H7 (cell line): ENCODE measurements around the gene ANK2. TPM values are rescaled to one million over a fixed set of nuclear protein-coding genes. Genes with fewer than 3 reads are reported as not detected.
"Not testable (repeated sequence)": the region's sequence is repeated elsewhere in the genome, so short reads cannot be mapped to it uniquely, and the experiment has no call there.

Experiments
- DNase-seq: peaks from one replicate; pipeline ENCODE4 v3.0.0; 2012
- H3K27me3 ChIP-seq: 2 replicates; pipeline ENCODE4 v1.6.0; 2011; ENCODE audit warnings: mild to moderate bottlenecking, low read length; ENCODE audit not compliant: control insufficient read depth, insufficient read depth
- H3K36me3 ChIP-seq: replicated peaks from 2 replicates; pipeline ENCODE4 v1.5.1; 2011; ENCODE audit warnings: low read length; ENCODE audit not compliant: control insufficient read depth, insufficient read depth
- H3K4me3 ChIP-seq: 2 replicates; pipeline ENCODE4 v1.5.1; 2011; ENCODE audit warnings: low read depth, mild to moderate bottlenecking, control low read depth, low read length, moderate library complexity; ENCODE audit not compliant: insufficient read depth
- total RNA-seq: library from RNA; depleted of rRNA; stranded (reverse); fragments of >200 nt; shearing (Covaris generic); gene quantifications from 2 replicates; pipeline ENCODE4 v1.2.3, GENCODE V29; 2014

The ANK2 gene
- total RNA-seq, 1 experiment from 2014 or later: 13.3 TPM

DNA sequence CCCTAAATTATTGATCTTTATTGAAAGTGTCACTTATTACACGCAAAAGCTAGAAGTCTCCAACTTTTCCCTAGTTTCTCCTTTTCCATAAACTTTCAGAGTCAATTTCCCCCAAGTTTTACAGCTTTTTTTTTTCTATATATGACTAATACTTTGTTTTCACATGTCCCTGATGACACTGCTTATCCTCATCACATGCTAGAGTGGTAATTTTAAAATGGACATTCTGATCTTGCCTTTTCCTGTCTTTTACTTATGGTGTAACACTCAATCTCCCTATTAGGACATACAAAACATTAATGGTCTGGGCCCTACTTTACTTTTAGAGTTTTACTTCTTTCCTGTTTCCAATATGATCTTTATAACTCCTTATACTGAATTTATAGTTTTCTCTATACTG is 112.6 kb downstream of the ANK2 start:
- Histone ChIP-seq H3K4me3 (no peak overlapping the region), H3K36me3 (no peaks in the 10 kb centered on the region), H3K27me3 (no peaks in the 10 kb centered on the region)
- no peak for DNase-seq

DNA sequence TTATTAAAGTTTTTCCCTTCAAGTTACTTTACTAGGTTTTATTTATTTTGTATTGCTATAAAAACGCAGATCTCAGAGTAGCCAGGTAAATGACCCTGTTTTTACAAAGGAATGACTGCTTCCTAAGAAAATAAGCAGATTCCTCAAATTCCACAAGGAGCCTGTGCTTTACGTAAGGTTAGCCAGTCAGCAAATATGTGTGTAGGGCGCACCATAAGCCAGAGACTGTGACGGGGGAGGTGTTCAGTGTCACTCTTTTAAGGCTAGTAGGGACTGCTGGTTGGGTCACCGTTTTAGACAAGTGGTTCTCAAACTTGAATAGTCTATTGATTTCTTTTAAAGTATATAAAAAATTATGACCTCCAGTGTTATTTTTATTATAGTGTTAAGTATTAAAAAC is 119.9 kb downstream of the ANK2 start:
- Histone ChIP-seq H3K36me3 (no peaks in the 10 kb centered on the region), H3K4me3 (no peak overlapping the region), H3K27me3 (no peaks in the 10 kb centered on the region)
- DNase-seq: peak; percentile 22

DNA sequence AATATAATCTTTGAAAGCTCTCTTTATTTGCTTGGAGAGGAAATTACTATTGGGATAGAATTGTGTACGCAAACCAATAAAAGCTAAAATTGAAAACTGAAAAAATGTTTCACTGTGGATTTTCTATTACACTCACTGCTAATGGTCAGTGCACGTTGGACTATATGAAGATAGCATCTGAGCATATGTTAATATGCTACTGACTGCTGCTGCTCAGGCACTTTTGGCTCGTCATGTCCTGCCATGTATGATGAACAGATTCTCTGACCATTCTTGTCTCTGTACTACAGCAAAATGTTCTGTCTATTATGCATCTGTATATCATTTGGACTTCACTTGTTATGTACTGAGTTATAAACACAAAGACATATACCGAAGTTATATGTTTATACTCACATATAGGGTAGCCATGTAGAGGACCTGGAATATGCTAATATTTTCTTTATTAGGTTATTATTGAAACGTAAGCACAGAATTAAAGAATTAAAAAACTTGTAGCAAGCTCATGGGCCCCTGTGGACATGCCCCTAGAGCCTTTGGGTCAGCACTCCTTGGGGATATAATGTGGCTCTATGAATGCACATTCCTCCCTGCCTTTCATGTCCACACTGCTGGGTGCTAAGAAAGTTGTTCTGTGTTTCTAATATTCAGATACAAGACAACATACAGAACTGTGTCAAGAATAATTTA is 120.8 kb downstream of the ANK2 start:
- H3K4me3 ChIP-seq: no peak overlapping the region
- no peaks in the 10 kb centered on the region for H3K36me3 ChIP-seq
- no peak for DNase-seq
- no peaks in the 10 kb centered on the region for H3K27me3 ChIP-seq

DNA sequence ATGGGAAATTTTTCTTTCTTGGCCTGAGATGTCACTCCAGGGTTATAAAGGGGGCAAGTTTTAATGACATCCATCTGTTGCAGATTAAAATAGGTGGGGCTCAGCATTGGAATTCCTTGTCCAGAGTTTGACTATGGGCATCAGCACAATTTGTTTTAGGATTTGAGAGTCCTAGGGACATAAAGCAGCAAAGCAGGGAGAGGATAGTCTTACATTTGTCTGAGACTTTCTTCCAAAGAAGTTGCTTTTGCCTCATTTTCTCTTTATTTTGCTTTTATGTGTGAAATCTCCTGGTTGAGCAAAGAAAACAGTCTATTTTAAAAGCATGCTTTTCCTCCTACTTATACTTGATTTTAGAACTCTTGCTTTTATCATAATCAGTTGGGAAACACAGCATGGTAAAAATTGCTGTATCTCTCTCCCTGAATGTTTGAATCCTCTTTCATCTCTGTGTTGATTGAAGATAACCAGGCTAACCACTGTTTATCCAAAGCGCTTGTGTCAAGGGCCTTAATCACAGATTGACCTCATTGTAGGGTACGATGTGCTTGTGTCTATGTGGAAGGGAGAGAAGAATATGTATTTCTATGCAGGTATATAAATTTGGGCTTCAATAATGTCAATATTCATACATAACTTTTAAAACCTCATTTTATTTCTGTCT is 121.5 kb downstream of the ANK2 start:
- no peaks in the 10 kb centered on the region for H3K27me3 ChIP-seq
- H3K4me3 ChIP-seq: no peak overlapping the region
- H3K36me3 ChIP-seq: no peaks in the 10 kb centered on the region
- DNase-seq: no peak

DNA sequence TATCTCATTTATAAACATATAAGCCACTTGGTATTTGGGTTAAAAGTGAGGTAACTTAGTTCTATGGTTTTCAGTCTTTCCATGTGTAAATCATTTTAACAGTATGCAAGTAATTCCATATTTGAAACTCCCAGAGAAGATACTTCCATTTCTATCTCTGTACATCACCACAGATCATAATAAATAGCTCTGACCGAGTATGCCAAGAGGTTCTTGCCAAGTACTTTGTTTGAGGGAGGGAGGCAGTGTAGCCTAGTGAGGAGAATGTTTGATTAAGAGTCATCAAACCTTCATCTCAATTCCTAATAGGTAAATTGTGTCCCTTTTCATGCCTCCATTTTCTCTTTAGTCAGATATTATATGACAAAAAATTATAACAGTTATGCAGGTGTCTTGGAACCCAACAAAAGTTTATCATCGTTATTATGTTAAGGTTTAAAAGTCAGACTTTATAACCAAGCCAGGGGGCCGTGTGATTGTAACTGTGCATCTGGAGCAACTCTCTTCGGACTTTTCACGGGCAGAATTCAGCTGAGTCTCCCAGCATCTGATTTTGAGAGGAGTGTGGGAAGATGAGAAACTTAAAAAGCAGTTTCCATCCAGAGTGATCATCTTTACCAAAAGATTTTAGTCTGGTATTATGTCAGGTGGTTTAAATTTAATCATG is 123.8 kb downstream of the ANK2 start:
- no peaks in the 10 kb centered on the region for H3K36me3 ChIP-seq
- DNase-seq: no peak
- no peaks in the 10 kb centered on the region for H3K27me3 ChIP-seq
- no peak overlapping the region for H3K4me3 ChIP-seq

DNA sequence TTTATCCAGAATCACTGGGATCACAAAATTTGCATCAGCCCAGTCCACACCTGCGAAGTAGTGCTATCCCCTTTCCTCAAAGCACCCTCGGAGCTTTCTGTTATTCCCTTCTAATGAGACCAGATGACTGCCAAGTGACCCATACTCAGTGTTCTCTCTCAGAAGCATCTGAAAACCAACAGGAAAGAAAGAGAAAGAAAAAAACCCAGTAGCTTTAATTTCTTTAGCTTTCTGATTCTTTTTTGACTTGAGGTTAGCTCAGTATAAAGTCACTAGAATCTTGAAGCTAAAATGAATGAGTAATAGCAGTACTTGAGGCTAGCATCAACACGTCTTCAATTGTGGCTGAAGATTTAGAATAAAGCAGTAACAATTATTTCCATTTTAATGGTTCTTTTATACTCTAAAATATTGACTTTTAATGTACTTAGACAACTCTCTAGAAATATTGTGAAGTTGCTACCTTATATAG is 124.4 kb downstream of the ANK2 start:
- no peak for DNase-seq
- Histone ChIP-seq H3K27me3 (no peaks in the 10 kb centered on the region), H3K4me3 (no peak overlapping the region), H3K36me3 (no peaks in the 10 kb centered on the region)

DNA sequence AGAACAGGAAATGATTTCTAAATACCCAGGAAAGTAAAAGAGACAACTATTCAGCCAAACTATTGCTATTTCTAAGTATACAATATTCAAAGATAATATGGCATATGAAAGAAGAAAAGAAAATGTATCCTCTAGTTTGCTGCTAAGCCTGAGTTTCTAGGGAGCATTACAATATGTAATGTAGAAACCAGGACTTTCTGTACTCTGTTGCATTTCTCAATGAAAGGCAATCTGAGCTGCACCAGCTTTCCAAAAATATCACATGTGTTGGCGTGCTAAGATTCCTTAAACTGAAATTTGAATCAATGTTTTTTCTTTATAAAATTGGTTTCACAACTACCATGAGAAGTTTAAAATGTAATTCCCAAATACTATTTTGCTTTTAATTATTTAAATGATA is 129.6 kb downstream of the ANK2 start:
- no peak for DNase-seq
- H3K27me3 ChIP-seq: no peaks in the 10 kb centered on the region
- no peak overlapping the region for H3K4me3 ChIP-seq
- no peaks in the 10 kb centered on the region for H3K36me3 ChIP-seq

DNA sequence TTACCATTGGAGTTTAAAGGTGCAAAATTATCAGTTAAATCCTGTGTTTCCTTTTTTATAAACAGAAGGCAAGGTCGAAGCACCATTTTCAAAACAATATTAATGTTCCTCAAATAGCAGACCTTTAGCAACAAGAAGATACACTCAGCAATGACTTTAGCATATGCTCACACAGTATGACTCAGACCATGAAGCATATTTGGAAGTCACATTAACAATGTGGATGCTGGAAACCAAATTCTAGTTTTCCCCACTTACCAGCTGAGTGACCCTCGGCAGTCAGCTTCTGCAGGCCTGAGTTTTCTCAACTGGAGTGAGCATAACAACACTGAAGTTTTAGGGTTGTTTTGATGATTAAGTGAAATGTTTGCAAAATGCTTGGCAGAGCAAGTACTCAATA is 130.5 kb downstream of the ANK2 start:
- Histone ChIP-seq H3K27me3 (no peaks in the 10 kb centered on the region), H3K4me3 (no peak overlapping the region), H3K36me3 (no peaks in the 10 kb centered on the region)
- DNase-seq: no peak

DNA sequence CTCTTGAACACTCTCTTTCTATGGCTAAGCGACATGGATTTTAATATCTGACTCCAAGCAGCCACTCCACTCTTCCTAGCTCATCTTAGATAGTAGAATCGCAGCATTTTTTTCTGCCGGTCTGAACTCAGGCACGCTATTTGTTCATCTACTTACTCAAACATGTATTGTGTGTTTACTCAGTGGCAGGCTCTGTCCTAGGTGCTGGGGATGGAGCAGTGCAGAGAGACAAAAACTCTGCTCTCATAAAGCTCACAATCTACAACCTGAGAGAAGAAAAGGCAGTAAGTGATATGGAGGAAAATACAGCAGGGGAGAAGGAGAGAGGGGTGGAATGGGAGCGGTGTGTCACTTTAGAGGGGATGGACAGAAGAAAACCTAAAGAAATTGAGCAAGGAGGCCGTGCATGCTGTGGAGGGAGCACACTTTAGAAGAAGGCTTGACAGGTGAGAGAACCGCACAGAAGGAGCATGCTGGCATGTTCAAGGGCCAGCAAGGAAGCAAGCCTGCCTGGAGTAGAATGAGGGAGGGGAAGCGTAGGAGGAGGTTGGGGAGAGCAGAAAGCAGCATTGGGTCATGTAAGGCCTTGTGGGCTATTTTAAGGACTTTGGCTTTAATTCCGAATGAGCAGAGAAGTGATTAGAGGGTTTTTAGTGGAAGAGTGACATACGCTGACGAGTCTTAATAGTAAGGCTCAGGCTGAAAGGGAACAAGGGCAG is 132.0 kb downstream of the ANK2 start:
- no peak for DNase-seq
- Histone ChIP-seq H3K27me3 (no peaks in the 10 kb centered on the region), H3K36me3 (no peaks in the 10 kb centered on the region), H3K4me3 (no peak overlapping the region)

DNA sequence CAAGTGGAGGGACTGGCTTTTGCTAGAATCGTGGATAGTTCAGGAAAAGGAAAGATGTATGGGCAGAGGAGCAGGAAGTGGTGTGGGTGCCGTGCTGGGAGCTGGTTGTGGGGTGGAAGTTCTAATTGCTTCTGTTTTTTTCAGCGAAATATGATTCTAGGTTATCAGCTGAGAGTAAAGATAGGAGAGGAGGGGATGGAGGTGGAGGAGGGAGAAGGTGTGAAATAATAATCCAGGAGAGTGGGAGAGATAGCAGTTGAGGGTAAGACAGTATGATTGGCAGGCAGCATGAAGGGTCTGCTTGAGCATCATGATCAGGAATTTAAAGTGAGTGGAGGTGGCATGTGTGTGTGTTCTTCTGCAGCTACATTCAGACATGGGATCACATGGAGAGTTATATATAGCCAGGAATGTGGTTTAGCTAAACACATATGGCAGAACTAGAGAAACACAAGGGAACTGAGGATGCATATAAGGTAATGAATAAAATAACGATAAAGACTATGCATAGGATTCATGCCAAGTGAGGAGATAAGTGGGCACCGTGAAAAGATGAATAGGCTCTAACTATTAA is 133.7 kb downstream of the ANK2 start:
- Histone ChIP-seq H3K36me3 (no peaks in the 10 kb centered on the region), H3K4me3 (no peak overlapping the region)
- DNase-seq: no peak

DNA sequence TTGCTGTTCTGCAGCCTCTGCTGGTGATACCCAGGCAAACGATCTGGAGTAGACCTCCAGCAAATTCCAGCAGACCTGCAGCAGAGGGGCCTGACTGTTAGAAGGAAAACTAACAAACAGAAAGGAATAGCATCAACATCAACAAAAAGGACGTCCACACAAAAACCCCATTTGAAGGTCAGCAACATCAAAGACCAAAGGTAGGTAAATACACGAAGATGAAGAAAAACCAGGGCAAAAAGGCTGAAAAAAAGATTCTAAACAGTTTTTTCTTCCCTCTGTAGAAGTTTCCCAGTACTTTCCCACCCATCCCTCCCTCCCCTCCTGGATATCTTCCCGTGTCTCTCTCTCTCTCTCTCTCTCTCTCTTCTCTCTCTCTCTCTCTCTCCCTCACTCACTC is 136.8 kb downstream of the ANK2 start:
- H3K36me3 ChIP-seq, H3K27me3 ChIP-seq, DNase-seq, H3K4me3 ChIP-seq: not testable (repeated sequence)

More for the DNA sequence above, 133.7 kb downstream of the ANK2 start:
- H3K27me3 ChIP-seq: no peaks in the 10 kb centered on the region

DNA sequence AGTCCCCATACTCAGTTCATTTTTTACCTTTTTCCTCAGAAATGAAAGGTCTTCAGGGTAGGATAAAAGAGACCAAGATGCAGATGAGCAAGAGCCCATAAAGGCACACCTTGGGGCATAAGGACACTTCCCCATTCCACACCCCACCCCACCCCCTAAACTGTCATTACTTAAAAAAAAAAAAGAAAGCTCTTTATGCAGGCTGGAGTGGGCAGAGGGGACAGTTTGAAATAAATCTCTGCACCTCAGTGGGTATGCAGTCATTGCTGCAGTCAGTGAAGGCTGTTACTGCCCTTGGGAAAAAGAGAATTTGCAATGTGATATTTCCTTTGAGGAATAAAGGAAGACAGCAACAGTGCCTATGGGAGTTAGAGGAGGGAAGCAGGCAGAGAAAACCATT is 137.5 kb downstream of the ANK2 start:
- no peak overlapping the region for H3K4me3 ChIP-seq
- no peak for DNase-seq
- no peaks in the 10 kb centered on the region for H3K27me3 ChIP-seq
- H3K36me3 ChIP-seq: no peaks in the 10 kb centered on the region

DNA sequence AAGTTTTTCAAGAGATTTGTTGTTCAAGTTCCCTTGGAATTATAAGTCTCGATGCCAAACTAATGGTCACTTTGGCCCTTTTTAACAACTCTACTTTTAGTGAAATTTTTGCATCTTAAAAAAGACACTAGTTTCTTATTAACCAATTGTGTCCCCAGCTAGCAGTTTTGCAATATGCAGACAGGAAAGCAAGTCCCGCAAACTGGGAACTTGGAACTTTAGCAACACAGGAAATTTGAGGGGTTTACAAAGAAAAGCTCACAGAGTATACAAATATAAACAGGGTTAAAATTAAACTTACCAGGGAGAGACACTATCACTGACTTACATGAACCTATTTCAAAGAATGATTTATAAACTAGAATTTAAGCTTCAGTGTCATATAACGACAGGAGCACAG is 137.9 kb downstream of the ANK2 start:
- Histone ChIP-seq H3K4me3 (no peak overlapping the region), H3K36me3 (no peaks in the 10 kb centered on the region), H3K27me3 (no peaks in the 10 kb centered on the region)
- DNase-seq: no peak

DNA sequence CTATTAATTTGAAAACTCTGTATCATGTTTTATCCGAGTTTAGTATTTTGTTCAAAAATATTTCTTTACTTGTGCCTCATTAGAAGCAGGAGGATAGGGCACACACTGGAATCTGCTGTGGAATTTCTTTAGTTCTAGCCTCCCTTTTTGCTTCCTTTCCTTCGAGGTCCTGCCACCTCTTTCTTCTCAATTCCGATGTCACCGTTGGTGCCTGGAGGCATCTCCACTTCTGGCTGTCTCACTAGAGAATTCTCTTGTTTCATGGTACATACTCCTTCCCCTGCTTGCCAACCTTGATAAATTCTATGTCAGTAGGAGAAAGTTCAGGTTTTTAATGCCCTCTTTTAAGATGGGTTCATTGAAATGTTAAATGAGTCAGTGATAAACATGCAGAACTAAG is 140.1 kb downstream of the ANK2 start:
- Histone ChIP-seq H3K36me3 (no peaks in the 10 kb centered on the region), H3K27me3 (no peaks in the 10 kb centered on the region), H3K4me3 (no peak overlapping the region)
- DNase-seq: no peak
